Measurements from ENCODE around the gene PSEN1.

- TF ChIP-seq POLR2A (IDR thresholded peaks at IDR 0.05): no peak
- no peak for TF ChIP-seq CTCF (IDR thresholded peaks at IDR 0.05)
- no peak for TF ChIP-seq POLR2AphosphoS5 (IDR thresholded peaks at IDR 0.05)
- no peak for TF ChIP-seq EP300 (IDR thresholded peaks at IDR 0.05; ENCODE audit: low read depth)
Observed at GRCh38 chr14:73261520-73262426, 125.5 kb downstream of the PSEN1 start.

Data from transverse colon (tissue), 4 donors.